PC-3 (cell line): ENCODE data around the gene SLC22A3.
"Not testable (repeated sequence)": the region's sequence is repeated elsewhere in the genome, so short reads cannot be mapped to it uniquely, and the experiment has no call there.

ENCODE experiments used
- CTCF ChIP-seq: fragments of 300-600 bp; sonication (generic); conservative IDR thresholded peaks from 2 replicates; pipeline ENCODE4 v1.5.1; 2017; ENCODE audit warnings: antibody characterized with exemption, low read depth, mild to moderate bottlenecking, low read length
- EZH2 ChIP-seq: fragments of 300-600 bp; sonication (generic); IDR thresholded peaks from one replicate; pipeline ENCODE4 v1.6.1; 2017; ENCODE audit warnings: antibody characterized with exemption, mild to moderate bottlenecking, low read length; ENCODE audit not compliant: unreplicated experiment

DNA sequence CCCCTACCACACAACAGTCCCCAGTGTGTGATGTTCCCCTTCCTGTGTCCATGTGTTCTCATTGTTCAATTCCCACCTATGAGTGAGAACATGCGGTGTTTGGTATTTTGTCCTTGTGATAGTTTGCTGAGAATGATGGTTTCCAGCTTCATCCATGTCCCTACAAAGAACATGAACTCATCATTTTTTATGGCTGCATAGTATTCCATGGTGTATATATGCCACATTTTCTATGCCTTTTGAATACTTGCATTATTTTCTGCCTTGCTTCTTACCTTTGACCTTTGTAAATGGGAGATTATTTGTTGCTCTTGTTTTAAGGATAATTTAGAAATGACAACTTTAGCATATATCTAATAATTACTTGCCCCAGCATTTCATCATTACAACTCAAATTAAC lies 45.3 kb downstream of the SLC22A3 start:
- TF ChIP-seq CTCF, EZH2: not testable (repeated sequence)
